Calu3 (cell line): ENCODE results near the gene CFLAR. TPM values are rescaled to one million over a fixed set of nuclear protein-coding genes. Genes with fewer than 3 reads are reported as not detected.
"Not testable (repeated sequence)": the region's sequence is repeated elsewhere in the genome, so short reads cannot be mapped to it uniquely, and the experiment has no call there.

Source experiments
- BruUV-seq: library from RNA; stranded (reverse); fragments of 400-500 nt; replicated peaks from 2 replicates; lab custom pipeline; 2021; lab: Mats Ljungman, UMichigan
- CTCF ChIA-PET: fragments of 300-600 bp; sonication (Branson Sonifier 250); formaldehyde crosslinking; loops from one replicate; lab custom pipeline; 2022; ENCODE audit warnings: antibody characterized with exemption; lab: Charles Lee
- DNase-seq: peaks from one replicate; pipeline ENCODE4 v3.0.0; 2022
- H3K27ac Mint-ChIP-seq: one replicate; pipeline ENCODE4 v1.8.0; 2022; ENCODE audit warnings: mixed read lengths; ENCODE audit not compliant: unreplicated experiment
- H3K27me3 Mint-ChIP-seq: one replicate; pipeline ENCODE4 v1.8.0; 2022; ENCODE audit warnings: mixed read lengths; ENCODE audit not compliant: unreplicated experiment
- H3K36me3 Mint-ChIP-seq: one replicate; pipeline ENCODE4 v1.8.0; 2022; ENCODE audit warnings: mild to moderate bottlenecking, moderate library complexity, mixed read lengths; ENCODE audit not compliant: insufficient read depth, unreplicated experiment
- H3K4me1 Mint-ChIP-seq: one replicate; pipeline ENCODE4 v1.8.0; 2022; ENCODE audit warnings: mild to moderate bottlenecking, low read depth, mixed read lengths; ENCODE audit not compliant: unreplicated experiment
- H3K4me3 Mint-ChIP-seq: one replicate; pipeline ENCODE4 v1.8.0; 2022; ENCODE audit warnings: mild to moderate bottlenecking, low read depth, moderate library complexity, mixed read lengths; ENCODE audit not compliant: unreplicated experiment
- H3K9me3 Mint-ChIP-seq: one replicate; pipeline ENCODE4 v1.8.0; 2022; ENCODE audit warnings: low read depth, mixed read lengths; ENCODE audit not compliant: unreplicated experiment
- CTCF ChIP-seq: fragments of 200-600 bp; IDR thresholded peaks from one replicate; pipeline ENCODE4 v1.8.0; 2022; ENCODE audit warnings: antibody characterized with exemption; ENCODE audit not compliant: unreplicated experiment
- intact Hi-C: fragments of 100-400 bp; cut with micrococcal nuclease; formaldehyde crosslinking; loops from one replicate; pipeline ENCODE4 v1.10.0; 2022; ENCODE audit not compliant: unreplicated experiment
- total RNA-seq: library from RNA; stranded (reverse); gene quantifications from 2 replicates; pipeline ENCODE4 v1.2.3, GENCODE V29; 2022

Gene CFLAR
- total RNA-seq, 1 experiment from 2014 or later, result 285 TPM

GRCh38 chr2:201149064-201149820, 33.3 kb downstream of the CFLAR start:
- Mint-ChIP-seq H3K36me3 (peaks cover 89% of the 10 kb centered on the region), H3K27ac (peak overlapping the region; percentile 99), H3K9me3 (peaks cover 6% of the 10 kb centered on the region), H3K27me3 (no peaks in the 10 kb centered on the region), H3K4me1 (peaks cover 73% of the 10 kb centered on the region), H3K4me3 (peak overlapping the region; percentile 62)
- peak; percentile 51 for DNase-seq
- intact Hi-C loops, result loop anchor here (2.0 kb wide), 1 partner anchor 16 kb away; no protein-coding TSS in a partner anchor
- CTCF ChIA-PET, result interaction anchor here (1.1 kb wide), 1 partner anchor 9 kb away, joined by 6 read pairs; no protein-coding TSS in a partner anchor
- TSS peak; percentile 36 for BruUV-seq
- TF ChIP-seq CTCF, result no peak

DNA sequence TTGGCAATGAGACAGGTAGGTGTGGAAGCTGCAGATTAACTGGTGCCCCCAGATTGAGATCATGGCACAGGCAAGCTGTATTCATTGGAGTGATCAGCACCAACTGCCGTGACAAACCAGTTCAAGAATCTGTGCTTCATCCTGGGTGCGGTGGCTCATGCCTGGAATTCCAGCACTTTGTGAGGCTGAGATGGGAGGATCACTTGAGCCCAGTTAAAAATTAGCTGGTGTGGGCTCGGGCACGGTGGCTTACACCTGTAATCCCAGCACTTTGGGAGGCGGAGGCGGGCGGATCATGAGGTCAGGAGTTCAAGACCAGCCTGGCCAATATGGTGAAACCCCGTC, 33.8 kb downstream of the CFLAR start:
- Mint-ChIP-seq H3K4me1 (peaks cover 70% of the 10 kb centered on the region), H3K27ac (peak overlapping the region; percentile 99), H3K36me3 (peaks cover 89% of the 10 kb centered on the region), H3K4me3 (peak overlapping the region; percentile 62)
- H3K9me3 Mint-ChIP-seq, H3K27me3 Mint-ChIP-seq, BruUV-seq, CTCF ChIA-PET: not testable (repeated sequence)
- peak; percentile 74 for DNase-seq
- intact Hi-C loops, result loop anchor here (2.0 kb wide), 1 partner anchor 17 kb away; no protein-coding TSS in a partner anchor

DNA sequence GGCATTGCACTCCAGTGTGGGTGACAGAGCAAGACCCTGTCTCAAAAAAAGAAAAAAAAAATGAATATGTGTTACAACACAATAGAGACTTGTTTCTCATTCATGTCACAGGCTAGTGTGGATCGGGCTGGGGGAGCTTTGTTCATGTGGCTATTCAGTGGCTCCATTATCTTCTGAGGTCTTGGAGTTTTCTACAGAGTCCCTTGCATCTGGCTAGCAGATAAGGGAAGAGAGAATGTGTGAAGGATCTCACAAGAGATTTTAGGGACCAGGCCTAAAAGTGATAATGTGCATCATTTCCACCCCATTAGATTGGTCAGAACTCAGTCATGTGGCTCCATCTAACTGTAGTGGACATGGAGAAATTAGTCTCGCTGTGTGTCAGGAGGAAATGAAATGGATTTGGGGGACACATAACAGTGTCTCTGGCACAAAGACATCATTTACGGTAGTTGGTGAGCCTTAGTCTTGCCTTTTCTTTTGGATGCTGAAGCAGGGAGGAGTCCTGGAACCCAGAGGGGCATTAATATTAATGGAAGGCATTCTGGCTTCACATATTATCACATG, 34.6 kb downstream of the CFLAR start:
- Mint-ChIP-seq H3K27me3 (no peaks in the 10 kb centered on the region), H3K9me3 (peaks cover 6% of the 10 kb centered on the region), H3K27ac (peak overlapping the region; percentile 99), H3K36me3 (peaks cover 91% of the 10 kb centered on the region), H3K4me3 (peak overlapping the region; percentile 62), H3K4me1 (peaks cover 66% of the 10 kb centered on the region)
- no peak for TF ChIP-seq CTCF
- BruUV-seq, result TSS peak; percentile 54
- no peak for DNase-seq
- intact Hi-C loops, result no loop called here
- CTCF ChIA-PET, result no interaction called here

DNA sequence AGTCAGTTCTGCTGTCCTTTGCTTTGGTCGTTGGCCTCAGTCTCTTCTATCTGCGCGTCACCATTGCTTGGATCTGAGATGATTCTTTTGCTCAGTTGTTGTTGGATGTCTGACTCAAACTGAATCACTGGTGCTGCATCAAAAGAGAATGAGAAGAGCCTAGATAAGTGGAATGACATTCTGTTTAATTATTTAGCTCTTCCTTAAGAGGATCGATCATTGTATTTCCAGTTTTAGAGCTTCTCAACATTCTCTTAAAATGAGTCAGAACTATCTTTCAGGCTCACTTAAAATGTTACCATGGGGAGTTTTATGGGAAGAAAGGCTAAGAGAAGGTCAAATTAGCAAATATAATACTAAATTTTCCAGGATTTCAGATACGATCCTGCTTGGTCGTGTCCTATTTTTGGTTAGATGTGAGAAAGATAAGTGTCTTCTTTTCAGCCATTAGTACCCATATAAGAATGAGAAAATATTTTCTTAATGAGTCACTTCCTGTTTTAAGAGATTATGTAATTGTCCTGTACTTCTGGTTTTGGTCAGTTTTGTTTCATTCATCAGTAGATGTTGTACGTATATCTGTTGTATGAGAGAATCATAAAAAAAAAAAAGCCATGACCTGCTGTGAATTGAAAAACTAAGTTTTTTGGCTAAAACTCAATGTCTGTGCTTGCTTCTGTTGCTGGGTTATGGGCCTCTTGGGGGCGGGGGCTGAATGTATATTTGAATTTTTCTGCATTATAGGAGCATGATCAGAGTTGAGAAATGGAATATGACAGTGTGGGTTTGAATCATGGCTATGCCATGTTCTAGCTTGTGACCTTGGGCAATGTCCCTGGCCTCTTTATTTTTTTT, 35.4 kb downstream of the CFLAR start:
- Mint-ChIP-seq H3K27ac (peak overlapping the region; percentile 99), H3K36me3 (peaks cover 91% of the 10 kb centered on the region), H3K4me1 (peaks cover 58% of the 10 kb centered on the region), H3K27me3 (no peaks in the 10 kb centered on the region), H3K9me3 (peaks cover 6% of the 10 kb centered on the region), H3K4me3 (peak overlapping the region; percentile 62)
- no peak for TF ChIP-seq CTCF
- no peak for DNase-seq
- intact Hi-C loops, result no loop called here
- CTCF ChIA-PET, result no interaction called here
- BruUV-seq, result TSS peak; percentile 52
